Mammary epithelial cell (primary cell): ENCODE data around the gene CNTNAP1.

ENCODE experiments used
- CTCF ChIP-seq, 2 donors: IDR thresholded peaks in 1 of 2; conservative IDR thresholded peaks in 1 of 2; 2 replicates each; pipeline ENCODE4 v1.5.1; 2011 to 2012; ENCODE audit warnings: inconsistent platforms in 2 of 2, low read length in 2 of 2, mild to moderate bottlenecking in 2 of 2, control low read depth in 1 of 2, low read depth in 1 of 2; ENCODE audit not compliant: insufficient read depth in 1 of 2; ENCODE audit errors: extremely low read depth in 1 of 2
- EZH2 ChIP-seq: IDR thresholded peaks from 2 replicates; pipeline ENCODE4 v1.6.1; 2012; ENCODE audit warnings: low read length, inconsistent platforms, borderline replicate concordance

DNA sequence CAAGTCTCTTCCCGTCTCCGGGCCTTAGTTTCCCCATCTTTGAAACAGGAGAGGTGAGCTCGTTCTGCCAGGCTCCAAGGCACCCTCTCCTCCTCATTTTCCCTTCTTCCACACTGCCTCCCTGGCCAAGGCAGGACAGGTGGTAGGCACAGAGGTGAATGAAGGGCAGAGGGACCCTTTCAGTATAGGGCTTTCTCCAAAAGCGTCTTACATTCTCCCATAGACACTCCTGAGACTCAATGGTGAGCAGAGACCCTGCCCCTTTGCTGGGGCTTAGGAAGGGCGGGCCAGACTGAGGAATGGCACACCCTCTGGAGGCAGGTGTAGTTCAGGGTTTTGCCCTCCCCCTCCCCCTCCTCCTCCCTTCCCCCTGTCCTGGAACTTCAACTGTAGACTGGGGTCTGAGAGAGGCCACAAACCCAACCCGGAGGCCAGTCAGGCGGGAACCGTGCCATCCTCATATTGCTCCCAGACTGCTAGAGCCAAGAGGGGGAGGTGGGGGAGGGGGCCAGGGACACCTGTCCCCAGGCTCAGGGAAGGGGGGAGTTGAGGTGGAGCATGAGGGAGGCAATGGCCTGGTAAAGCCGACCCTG is 7.5 kb upstream of the CNTNAP1 start:
- TF ChIP-seq CTCF (conservative IDR thresholded peaks at IDR 0.05 in 1 of 2, IDR thresholded peaks at IDR 0.05 in 1 of 2; ENCODE audit: extremely low read depth in 1 of 2, insufficient read depth in 1 of 2, low read depth in 1 of 2, low read length in 2 of 2) (no peak), EZH2 (no peak)
